OCI-LY7 (cell line): Measurements from ENCODE around the gene AFF2. TPM values are rescaled to one million over a fixed set of nuclear protein-coding genes. Genes with fewer than 3 reads are reported as not detected.

ENCODE experiments used
- BruUV-seq: library from RNA; stranded (reverse); fragments of 400-500 nt; replicated peaks from 2 replicates; lab custom pipeline; 2021; lab: Mats Ljungman, UMichigan
- CTCF ChIA-PET: fragments of 300-600 bp; sonication (Branson Sonifier 250); formaldehyde crosslinking; loops from one replicate; lab custom pipeline; 2022; ENCODE audit warnings: antibody characterized with exemption; ENCODE audit not compliant: unreplicated experiment; lab: Charles Lee
- POLR2A ChIA-PET: fragments of 300-600 bp; sonication (Branson Sonifier 250); formaldehyde crosslinking; loops from one replicate; lab custom pipeline; 2022; ENCODE audit warnings: antibody characterized with exemption; lab: Charles Lee
- DNase-seq: peaks from one replicate; pipeline ENCODE4 v3.0.0-alpha.2; 2015; ENCODE audit warnings: low spot score
- H2AFZ ChIP-seq: fragments of 200-600 bp; sonication (generic), shearing (Covaris generic); 2 replicates; pipeline ENCODE4 v1.6.1; 2014; ENCODE audit warnings: mild to moderate bottlenecking, antibody characterized with exemption, low read length, moderate library complexity
- H3K27ac ChIP-seq: fragments of 200-600 bp; sonication (generic); 2 replicates; pipeline ENCODE4 v1.5.1; 2014; ENCODE audit warnings: mixed run types, low read depth, mild to moderate bottlenecking, moderate library complexity, low read length, inconsistent platforms; ENCODE audit not compliant: poor library complexity, severe bottlenecking
- H3K36me3 ChIP-seq: fragments of 200-600 bp; sonication (generic); 2 replicates; pipeline ENCODE4 v1.6.1; 2014; ENCODE audit warnings: mild to moderate bottlenecking, antibody characterized with exemption, low read length, moderate library complexity, mixed read lengths; ENCODE audit not compliant: insufficient read depth
- H3K4me1 ChIP-seq: fragments of 200-600 bp; sonication (generic); 2 replicates; pipeline ENCODE4 v1.5.1; 2014; ENCODE audit warnings: mild to moderate bottlenecking, low read length; ENCODE audit not compliant: insufficient read depth, poor library complexity, severe bottlenecking
- H3K4me2 ChIP-seq: fragments of 200-600 bp; sonication (generic); 2 replicates; pipeline ENCODE4 v1.6.1; 2014; ENCODE audit warnings: mild to moderate bottlenecking, low read length
- H3K4me3 ChIP-seq: fragments of 200-600 bp; sonication (generic); 2 replicates; pipeline ENCODE4 v1.5.1; 2014; ENCODE audit warnings: mild to moderate bottlenecking, low read depth, low read length; ENCODE audit not compliant: poor library complexity, severe bottlenecking
- H3K79me2 ChIP-seq: fragments of 200-600 bp; sonication (generic); 2 replicates; pipeline ENCODE4 v1.6.1; 2016; ENCODE audit warnings: low read depth, mild to moderate bottlenecking, low read length, moderate library complexity, mixed read lengths; ENCODE audit not compliant: insufficient read depth
- H3K9me2 ChIP-seq: fragments of 200-600 bp; sonication (generic); 2 replicates; pipeline ENCODE4 v1.6.1; 2016; ENCODE audit warnings: mild to moderate bottlenecking, low read length, mixed read lengths; ENCODE audit not compliant: insufficient read depth
- H3K9me3 ChIP-seq: fragments of 200-600 bp; sonication (generic); 2 replicates; pipeline ENCODE4 v1.6.1; 2014; ENCODE audit warnings: mild to moderate bottlenecking, mixed run types, low read length, mixed read lengths
- H4K20me1 ChIP-seq: fragments of 200-600 bp; sonication (generic); 2 replicates; pipeline ENCODE4 v1.6.1; 2014; ENCODE audit warnings: mild to moderate bottlenecking, antibody characterized with exemption, low read length, moderate library complexity, mixed read lengths; ENCODE audit not compliant: insufficient read depth
- CTCF ChIP-seq: fragments of 200-600 bp; sonication (generic); conservative IDR thresholded peaks from 2 replicates; pipeline ENCODE4 v1.5.1; 2014; ENCODE audit warnings: mild to moderate bottlenecking, antibody characterized with exemption, low read length, moderate library complexity, mixed read lengths
- EZH2phosphoT487 ChIP-seq: fragments of 200-600 bp; sonication (generic); IDR thresholded peaks from 2 replicates; pipeline ENCODE4 v1.6.1; 2018; ENCODE audit warnings: low read depth, borderline replicate concordance, mild to moderate bottlenecking, mixed run types, antibody characterized with exemption, low read length, moderate library complexity, mixed read lengths
- intact Hi-C: fragments of 100-400 bp; cut with micrococcal nuclease; formaldehyde crosslinking; loops from one replicate; pipeline ENCODE4 v1.10.0; 2022; ENCODE audit not compliant: unreplicated experiment
- total RNA-seq, 2 experiments: library from RNA; depleted of rRNA in 1 of 2; stranded (reverse); fragments of >200 nt in 1 of 2; shearing (Covaris generic) in 1 of 2; gene quantifications; 2 replicates each; pipeline ENCODE4 v1.2.3, GENCODE V29; 2014 to 2022

Gene AFF2
- total RNA-seq, 2 experiments from 2014 or later = 102 to 106 TPM

- POLR2A ChIA-PET = no interaction called here
- TF ChIP-seq EZH2phosphoT487 (no peak), CTCF (no peak)
- Histone ChIP-seq H3K4me1 (no peaks in the 10 kb centered on the region), H3K9me3 (no peaks in the 10 kb centered on the region), H3K4me2 (no peak overlapping the region), H3K36me3 (no peaks in the 10 kb centered on the region), H3K79me2 (no peaks in the 10 kb centered on the region), H3K27ac (no peak overlapping the region), H3K9me2 (no peaks in the 10 kb centered on the region), H3K4me3 (no peak overlapping the region), H2AFZ (no peak overlapping the region), H4K20me1 (no peaks in the 10 kb centered on the region)
- CTCF ChIA-PET = no interaction called here
- BruUV-seq = no TSS peak
- intact Hi-C loops = no loop called here
- DNase-seq = no peak
Observed at GRCh38 chrX:149004936-149005335, 504.5 kb downstream of the AFF2 start.

GRCh38 chrX:149006235-149006634 is 505.8 kb downstream of the AFF2 start:
- no TSS peak for BruUV-seq
- no peak overlapping the region for H3K4me2 ChIP-seq
- no peak for TF ChIP-seq EZH2phosphoT487
- no peak for TF ChIP-seq CTCF
- no peaks in the 10 kb centered on the region for H3K4me1 ChIP-seq
- no peak overlapping the region for H3K4me3 ChIP-seq
- no peaks in the 10 kb centered on the region for H4K20me1 ChIP-seq
- no peaks in the 10 kb centered on the region for H3K36me3 ChIP-seq
- no peak overlapping the region for H2AFZ ChIP-seq
- no peak for DNase-seq
- ChIA-PET CTCF (no interaction called here), POLR2A (no interaction called here)
- no peaks in the 10 kb centered on the region for H3K79me2 ChIP-seq
- H3K9me2 ChIP-seq = no peaks in the 10 kb centered on the region
- no peak overlapping the region for H3K27ac ChIP-seq
- intact Hi-C loops = no loop called here
- no peaks in the 10 kb centered on the region for H3K9me3 ChIP-seq

DNA sequence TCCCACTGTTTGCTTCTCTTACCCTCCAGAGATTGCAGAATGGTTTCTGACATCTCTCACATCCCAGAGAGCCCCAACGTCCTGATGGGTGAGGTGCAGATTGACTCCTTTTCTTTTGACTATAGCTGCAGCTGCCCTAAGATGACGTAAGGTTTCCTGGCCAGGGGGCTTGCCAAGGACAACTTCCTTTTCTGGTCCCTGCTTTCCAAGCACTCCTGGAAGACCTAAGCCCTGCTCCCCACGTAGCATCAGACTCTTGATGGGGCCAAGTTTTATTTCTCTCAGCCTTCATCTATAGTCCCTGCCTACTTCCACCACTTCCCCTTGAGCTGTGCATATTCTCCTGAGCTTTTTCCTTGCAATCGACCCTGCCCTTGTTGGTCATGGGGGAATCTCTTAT is 507.0 kb downstream of the AFF2 start:
- intact Hi-C loops = no loop called here
- no peaks in the 10 kb centered on the region for H3K4me1 ChIP-seq
- H2AFZ ChIP-seq = no peak overlapping the region
- CTCF ChIA-PET = no interaction called here
- no peak overlapping the region for H3K27ac ChIP-seq
- no peaks in the 10 kb centered on the region for H4K20me1 ChIP-seq
- no peaks in the 10 kb centered on the region for H3K9me2 ChIP-seq
- H3K4me2 ChIP-seq = no peak overlapping the region
- TF ChIP-seq EZH2phosphoT487 (no peak), CTCF (no peak)
- H3K4me3 ChIP-seq = no peak overlapping the region
- no TSS peak for BruUV-seq
- POLR2A ChIA-PET = interaction anchor here (0.5 to 0.8 kb wide), 4 partner anchors 10 to 872 kb away, joined by 3 to 5 read pairs (median 4); no protein-coding TSS in a partner anchor
- H3K9me3 ChIP-seq = no peaks in the 10 kb centered on the region
- no peaks in the 10 kb centered on the region for H3K79me2 ChIP-seq
- no peak for DNase-seq
- no peaks in the 10 kb centered on the region for H3K36me3 ChIP-seq
